AG10803 (cell line): ENCODE results near the gene SFTPB.
"Not testable (repeated sequence)": the region's sequence is repeated elsewhere in the genome, so short reads cannot be mapped to it uniquely, and the experiment has no call there.

ENCODE experiments used
- DNase-seq: peaks from one replicate; pipeline ENCODE4 v3.0.0; 2010; ENCODE audit warnings: low read depth
- H3K4me3 ChIP-seq: 2 replicates; pipeline ENCODE4 v1.5.1; 2011; ENCODE audit warnings: mild to moderate bottlenecking, low read length, control low read depth
- CTCF ChIP-seq: conservative IDR thresholded peaks from 2 replicates; pipeline ENCODE4 v1.5.1; 2011; ENCODE audit warnings: mild to moderate bottlenecking, low read length, control low read depth, inconsistent platforms

SFTPB gene

DNA sequence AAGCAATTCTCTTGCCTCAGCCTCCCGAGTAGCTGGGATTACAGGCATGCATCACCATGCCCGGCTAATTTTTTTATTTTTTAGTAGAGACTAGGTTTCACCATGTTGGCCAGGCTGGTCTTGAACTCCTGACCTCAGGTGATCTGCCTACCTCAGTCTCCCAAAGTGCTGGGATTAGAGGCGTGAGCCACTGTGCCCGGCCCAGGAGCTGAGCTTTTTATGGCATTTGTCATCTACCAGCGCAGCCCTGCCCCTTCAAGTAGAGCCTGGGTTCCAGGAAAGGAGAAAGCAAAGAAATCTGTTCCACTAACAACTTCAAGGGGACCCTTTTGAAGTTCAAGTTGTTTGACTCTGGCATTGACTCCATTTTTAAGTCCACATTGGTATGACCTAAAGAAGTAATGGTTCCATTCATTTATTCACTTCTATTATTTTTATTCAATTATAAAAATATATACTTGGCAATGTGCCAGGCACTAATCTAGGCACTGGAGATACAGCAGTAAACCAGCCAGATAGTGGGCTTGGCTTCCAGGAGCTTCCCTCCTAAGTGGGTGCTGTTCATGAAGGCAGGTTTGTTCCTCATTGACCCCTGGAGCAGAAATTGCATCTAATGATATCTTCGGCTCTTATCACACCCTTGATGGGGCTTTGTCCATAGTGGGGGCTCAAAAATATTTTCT lies 8.0 kb upstream of the SFTPB start:
- no peak for TF ChIP-seq CTCF
- H3K4me3 ChIP-seq = no peak overlapping the region
- no peak for DNase-seq

DNA sequence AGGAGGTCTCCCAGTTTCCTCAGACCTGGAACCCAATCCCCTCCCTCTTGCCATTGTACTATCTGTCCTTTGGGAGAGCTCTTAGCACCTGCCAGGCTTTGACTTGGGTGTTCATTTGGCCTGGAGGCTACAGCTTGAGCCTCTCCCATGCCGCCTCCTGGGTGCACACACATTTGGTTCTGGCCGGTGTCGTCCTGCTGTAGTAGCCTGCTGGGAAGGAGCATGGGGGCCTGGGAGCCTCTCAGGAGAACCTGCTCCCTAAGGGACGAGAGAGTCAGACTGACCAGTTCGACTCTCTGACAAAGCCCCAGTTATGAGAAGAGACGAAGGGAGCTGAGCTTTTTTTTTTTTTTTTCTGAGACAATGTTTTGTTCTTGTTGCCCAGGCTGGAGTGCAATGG lies 7.4 kb upstream of the SFTPB start:
- no peak for DNase-seq
- H3K4me3 ChIP-seq = no peak overlapping the region
- no peak for TF ChIP-seq CTCF

- DNase-seq = peak; percentile 40
Observed at GRCh38 chr2:85674417-85674816, 6.4 kb upstream of the SFTPB start.

DNA sequence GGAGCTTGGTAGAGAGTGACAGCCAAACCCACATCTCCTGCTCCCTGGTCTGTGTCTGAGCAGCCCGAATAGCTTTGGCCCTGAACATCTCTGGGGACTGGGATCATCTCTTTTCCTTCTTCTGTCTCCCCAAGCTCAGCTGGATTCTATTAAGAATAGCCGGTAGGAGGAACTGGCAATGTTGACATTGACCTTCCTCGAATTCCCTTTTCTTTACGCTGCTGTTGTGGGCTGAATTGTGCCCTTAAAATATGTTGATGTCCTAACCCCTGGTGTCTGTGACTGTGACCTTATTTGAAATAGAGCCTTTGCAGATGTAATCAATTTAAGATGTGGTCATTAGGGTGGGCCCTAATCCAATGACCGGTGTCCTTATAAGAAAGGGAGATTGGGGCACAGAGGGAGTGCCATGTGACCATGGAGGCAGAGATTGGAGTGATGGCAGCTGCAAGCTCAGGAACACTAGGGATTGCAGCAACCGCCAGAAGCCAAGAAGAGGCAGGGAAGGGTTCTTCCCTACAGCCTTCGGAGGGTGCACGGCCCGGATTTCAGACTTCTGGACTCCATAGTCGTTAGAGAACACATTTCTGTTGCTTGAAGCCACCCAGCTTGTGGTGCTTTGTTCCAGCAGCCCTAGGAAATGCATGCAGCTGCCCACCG lies 5.8 kb upstream of the SFTPB start:
- peak; percentile 59 for DNase-seq
- no peak for TF ChIP-seq CTCF
- no peak overlapping the region for H3K4me3 ChIP-seq

More at GRCh38 chr2:85674417-85674816, 6.4 kb upstream of the SFTPB start:
- no peak for TF ChIP-seq CTCF
- no peak overlapping the region for H3K4me3 ChIP-seq

DNA sequence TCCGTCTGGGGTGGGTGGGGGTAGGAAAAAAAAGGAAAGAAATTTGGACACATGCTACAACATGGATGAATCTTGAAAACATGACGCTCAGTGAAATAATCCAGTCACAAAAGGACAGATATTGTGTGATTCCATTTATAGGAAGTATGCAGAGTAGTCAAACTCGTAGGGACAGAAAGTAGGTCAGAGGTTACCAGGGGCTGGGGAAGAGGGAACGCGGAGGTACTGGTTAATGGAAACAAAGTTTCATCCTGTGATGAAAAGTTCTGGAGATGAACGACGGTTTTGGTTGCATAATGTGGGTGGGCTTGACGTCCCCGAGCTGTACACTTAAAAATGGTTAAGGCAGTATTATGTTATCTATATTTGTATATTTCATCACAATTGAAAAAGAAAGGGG lies 4.5 kb upstream of the SFTPB start:
- DNase-seq = no peak
- H3K4me3 ChIP-seq = no peak overlapping the region
- TF ChIP-seq CTCF = no peak

DNA sequence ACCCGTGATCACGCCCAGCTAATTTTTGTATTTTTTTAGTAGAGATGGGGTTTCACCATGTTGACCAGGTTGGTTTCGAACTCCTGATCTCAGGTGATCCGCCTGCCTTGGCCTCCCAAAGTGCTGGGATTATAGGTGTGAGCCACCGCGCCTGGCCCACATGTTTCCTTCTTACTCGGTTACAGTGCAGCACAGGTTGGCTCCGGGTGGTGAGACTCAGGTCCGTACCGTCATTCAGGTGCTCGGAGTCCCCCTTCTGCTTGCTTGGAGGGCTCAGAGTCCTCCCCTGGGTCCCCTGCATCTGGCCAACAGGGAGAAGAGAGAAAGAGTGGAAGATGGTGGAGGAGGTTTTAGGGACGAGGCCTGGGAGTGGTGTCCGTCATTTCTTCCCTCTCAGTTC lies 2.4 kb upstream of the SFTPB start:
- not testable (repeated sequence) for DNase-seq, H3K4me3 ChIP-seq

GRCh38 chr2:85669549-85669948 lies 1.6 kb upstream of the SFTPB start:
- DNase-seq = no peak
- H3K4me3 ChIP-seq = no peak overlapping the region
- no peak for TF ChIP-seq CTCF

- H3K4me3 ChIP-seq = no peak overlapping the region
- no peak for DNase-seq
- TF ChIP-seq CTCF = no peak
Observed at GRCh38 chr2:85668857-85669142, 801 bp upstream of the SFTPB start.
